ENCODE measurements around the gene IFI27L2.
"Not testable (repeated sequence)": the region's sequence is repeated elsewhere in the genome, so short reads cannot be mapped to it uniquely, and the experiment has no call there.

The IFI27L2 gene

GRCh38 chr14:94162466-94162865 is 33.1 kb upstream of the IFI27L2 start:
- peaks cover 57% of the 10 kb centered on the region for H3K4me1 Mint-ChIP-seq (ENCODE audit: low read depth)
- H3K36me3 Mint-ChIP-seq (ENCODE audit: low read depth), result no peaks in the 10 kb centered on the region
- no peaks in the 10 kb centered on the region for H3K9me3 Mint-ChIP-seq
- no peaks in the 10 kb centered on the region for H3K27me3 Mint-ChIP-seq
- no peak overlapping the region for H3K4me3 Mint-ChIP-seq
- no peak overlapping the region for H3K27ac Mint-ChIP-seq

- Mint-ChIP-seq H3K27me3 (no peaks in the 10 kb centered on the region), H3K4me1 (ENCODE audit: low read depth) (peaks cover 58% of the 10 kb centered on the region), H3K9me3 (no peaks in the 10 kb centered on the region), H3K36me3 (ENCODE audit: low read depth) (no peaks in the 10 kb centered on the region), H3K27ac (no peak overlapping the region), H3K4me3 (no peak overlapping the region)
Measured at GRCh38 chr14:94161981-94162380, 32.6 kb upstream of the IFI27L2 start.

- H3K27ac Mint-ChIP-seq, result no peak overlapping the region
Measured at GRCh38 chr14:94161058-94161457, 31.7 kb upstream of the IFI27L2 start.

DNA sequence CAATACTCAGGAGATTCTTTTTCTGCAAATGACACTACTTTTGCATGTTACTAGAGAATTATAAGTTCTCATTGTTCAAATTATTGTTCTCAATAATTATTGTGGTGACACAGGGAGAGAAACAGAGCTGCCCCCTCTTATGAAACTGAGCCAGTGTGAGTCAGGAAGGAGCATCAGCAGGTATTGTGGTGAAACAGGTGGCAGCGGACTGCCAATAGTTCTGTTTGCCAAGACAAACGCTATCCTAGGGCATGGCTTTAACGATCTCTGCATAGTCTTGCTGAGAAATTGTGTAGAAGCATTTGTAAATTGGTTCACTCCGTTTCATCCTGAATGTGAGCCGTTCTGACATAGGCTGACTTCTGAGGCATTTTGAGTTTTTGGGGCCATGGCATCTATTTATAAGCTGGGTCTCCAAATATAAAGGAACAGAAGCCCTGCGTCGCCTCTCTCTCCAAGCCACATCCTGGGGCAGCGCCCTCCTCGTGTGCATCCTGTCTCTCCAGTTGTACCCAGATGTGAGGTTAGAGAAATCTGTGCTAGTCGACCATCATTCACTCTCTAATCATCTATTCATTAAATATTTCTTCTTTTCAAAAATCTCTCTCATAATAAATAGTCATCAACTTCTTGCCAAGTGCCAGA is 29.0 kb upstream of the IFI27L2 start:
- Mint-ChIP-seq H3K27me3 (peaks cover 3% of the 10 kb centered on the region), H3K27ac (no peak overlapping the region), H3K9me3 (no peaks in the 10 kb centered on the region), H3K36me3 (ENCODE audit: low read depth) (no peaks in the 10 kb centered on the region), H3K4me1 (ENCODE audit: low read depth) (peaks cover 38% of the 10 kb centered on the region), H3K4me3 (no peak overlapping the region)

More at GRCh38 chr14:94161058-94161457, 31.7 kb upstream of the IFI27L2 start:
- no peaks in the 10 kb centered on the region for H3K36me3 Mint-ChIP-seq (ENCODE audit: low read depth)
- H3K4me3 Mint-ChIP-seq, result no peak overlapping the region
- peaks cover 58% of the 10 kb centered on the region for H3K4me1 Mint-ChIP-seq (ENCODE audit: low read depth)
- H3K9me3 Mint-ChIP-seq, result no peaks in the 10 kb centered on the region
- H3K27me3 Mint-ChIP-seq, result no peaks in the 10 kb centered on the region

GRCh38 chr14:94157197-94157596 is 27.8 kb upstream of the IFI27L2 start:
- Mint-ChIP-seq H3K27me3 (peaks cover 10% of the 10 kb centered on the region), H3K27ac (no peak overlapping the region), H3K4me1 (ENCODE audit: low read depth) (peaks cover 34% of the 10 kb centered on the region), H3K4me3 (no peak overlapping the region), H3K36me3 (ENCODE audit: low read depth) (no peaks in the 10 kb centered on the region), H3K9me3 (no peaks in the 10 kb centered on the region)

GRCh38 chr14:94156143-94156542 is 26.7 kb upstream of the IFI27L2 start:
- Mint-ChIP-seq H3K4me1 (ENCODE audit: low read depth) (peaks cover 26% of the 10 kb centered on the region), H3K27me3 (peaks cover 10% of the 10 kb centered on the region)
- H3K36me3 Mint-ChIP-seq (ENCODE audit: low read depth); H3K27ac Mint-ChIP-seq; H3K4me3 Mint-ChIP-seq; H3K9me3 Mint-ChIP-seq: not testable (repeated sequence)

DNA sequence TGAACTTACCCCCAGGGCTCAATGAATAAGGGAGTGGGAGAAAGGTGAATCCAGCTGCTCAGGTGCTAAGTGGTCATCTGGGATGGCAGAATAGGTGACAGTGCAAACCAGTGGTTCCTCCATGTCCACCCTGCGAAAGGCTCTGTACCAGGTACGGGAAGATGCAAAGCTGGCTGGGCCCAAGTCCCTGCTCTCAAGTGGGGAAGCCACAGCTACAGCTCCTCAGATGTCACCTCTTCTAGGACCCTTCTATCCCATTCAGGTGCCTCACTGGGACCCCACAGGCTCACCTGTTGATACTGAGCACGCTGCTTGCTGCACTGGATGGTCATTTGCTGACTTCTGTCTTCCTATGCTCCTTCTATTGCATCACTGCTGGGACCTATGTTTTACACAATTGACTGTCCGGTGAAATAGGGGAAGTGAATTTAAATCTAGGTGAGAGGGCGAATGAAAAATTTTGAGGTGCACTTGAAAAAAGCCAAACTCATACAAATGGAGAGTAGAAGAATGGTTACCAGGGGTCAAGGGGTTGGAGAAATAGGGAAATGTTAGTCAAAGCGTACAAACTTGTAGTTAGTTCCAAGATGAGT is 24.4 kb upstream of the IFI27L2 start:
- no peak overlapping the region for H3K27ac Mint-ChIP-seq
- H3K4me3 Mint-ChIP-seq, result no peak overlapping the region
- no peaks in the 10 kb centered on the region for H3K9me3 Mint-ChIP-seq
- peaks cover 15% of the 10 kb centered on the region for H3K4me1 Mint-ChIP-seq (ENCODE audit: low read depth)
- peaks cover 16% of the 10 kb centered on the region for H3K27me3 Mint-ChIP-seq
- H3K36me3 Mint-ChIP-seq (ENCODE audit: low read depth), result no peaks in the 10 kb centered on the region

GRCh38 chr14:94152676-94153075 is 23.3 kb upstream of the IFI27L2 start:
- Mint-ChIP-seq H3K4me3 (no peak overlapping the region), H3K9me3 (no peaks in the 10 kb centered on the region), H3K4me1 (ENCODE audit: low read depth) (peaks cover 4% of the 10 kb centered on the region), H3K27ac (no peak overlapping the region), H3K27me3 (peaks cover 16% of the 10 kb centered on the region), H3K36me3 (ENCODE audit: low read depth) (no peaks in the 10 kb centered on the region)

GRCh38 chr14:94145902-94146527 is 16.6 kb upstream of the IFI27L2 start:
- H3K27ac Mint-ChIP-seq, result no peak overlapping the region
- H3K4me3 Mint-ChIP-seq, result no peak overlapping the region
- H3K27me3 Mint-ChIP-seq, result peaks cover 6% of the 10 kb centered on the region
- no peaks in the 10 kb centered on the region for H3K9me3 Mint-ChIP-seq
- H3K36me3 Mint-ChIP-seq (ENCODE audit: low read depth), result no peaks in the 10 kb centered on the region
- H3K4me1 Mint-ChIP-seq (ENCODE audit: low read depth), result peaks cover 10% of the 10 kb centered on the region

- Mint-ChIP-seq H3K9me3 (no peaks in the 10 kb centered on the region), H3K4me1 (ENCODE audit: low read depth) (peaks cover 10% of the 10 kb centered on the region), H3K36me3 (ENCODE audit: low read depth) (no peaks in the 10 kb centered on the region), H3K27ac (no peak overlapping the region), H3K4me3 (no peak overlapping the region), H3K27me3 (peaks cover 3% of the 10 kb centered on the region)
Measured at GRCh38 chr14:94144765-94145164, 15.4 kb upstream of the IFI27L2 start.

GRCh38 chr14:94143711-94144110 is 14.3 kb upstream of the IFI27L2 start:
- Mint-ChIP-seq H3K4me3 (no peak overlapping the region), H3K9me3 (no peaks in the 10 kb centered on the region), H3K27me3 (no peaks in the 10 kb centered on the region), H3K27ac (no peak overlapping the region), H3K4me1 (ENCODE audit: low read depth) (peaks cover 10% of the 10 kb centered on the region), H3K36me3 (ENCODE audit: low read depth) (no peaks in the 10 kb centered on the region)

DNA sequence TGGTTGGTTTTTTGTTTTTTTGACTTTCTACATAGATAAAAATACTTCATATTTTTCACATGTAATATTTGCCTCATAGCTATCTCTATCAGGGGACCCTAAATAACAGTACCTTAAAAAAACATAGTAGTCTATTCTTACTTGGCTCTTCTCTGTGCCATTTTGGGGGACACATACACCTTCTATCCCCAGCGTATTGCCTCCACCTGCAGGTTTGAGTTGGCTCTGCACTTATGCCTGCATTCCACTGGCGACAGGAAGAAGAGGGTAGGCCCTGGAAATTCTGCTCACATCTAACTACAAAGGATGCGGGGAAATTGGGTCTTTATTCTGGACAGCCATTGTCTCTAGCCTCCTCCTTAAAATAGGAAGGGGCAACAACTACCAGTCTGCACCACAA is 13.8 kb upstream of the IFI27L2 start:
- Mint-ChIP-seq H3K36me3 (ENCODE audit: low read depth) (no peaks in the 10 kb centered on the region), H3K4me1 (ENCODE audit: low read depth) (peaks cover 10% of the 10 kb centered on the region), H3K4me3 (no peak overlapping the region), H3K27ac (no peak overlapping the region), H3K27me3 (no peaks in the 10 kb centered on the region), H3K9me3 (no peaks in the 10 kb centered on the region)

- Mint-ChIP-seq H3K4me1 (ENCODE audit: low read depth) (peaks cover 10% of the 10 kb centered on the region), H3K27ac (no peak overlapping the region), H3K27me3 (no peaks in the 10 kb centered on the region), H3K36me3 (ENCODE audit: low read depth) (no peaks in the 10 kb centered on the region), H3K4me3 (no peak overlapping the region), H3K9me3 (no peaks in the 10 kb centered on the region)
Measured at GRCh38 chr14:94142836-94143235, 13.4 kb upstream of the IFI27L2 start.

DNA sequence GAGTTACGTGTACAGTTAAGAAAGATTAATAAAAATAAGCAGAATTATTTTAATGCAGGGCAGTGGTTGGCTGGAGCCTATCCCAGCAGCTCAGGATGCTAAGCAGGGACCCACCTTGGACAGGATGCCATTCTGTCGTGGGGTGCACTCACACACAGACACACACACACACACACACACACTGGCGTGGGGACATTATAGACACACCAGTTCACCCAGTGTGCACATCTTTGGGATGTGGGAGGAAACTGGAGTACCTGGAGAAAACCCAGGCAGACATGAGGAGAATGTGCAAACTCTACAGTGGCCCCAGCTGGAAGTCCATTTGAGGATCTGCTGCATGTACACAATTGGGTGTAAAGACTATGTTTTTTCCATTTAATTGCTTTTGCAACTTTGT is 12.8 kb upstream of the IFI27L2 start:
- Mint-ChIP-seq H3K27me3 (peaks cover under 1% of the 10 kb centered on the region), H3K9me3 (no peaks in the 10 kb centered on the region), H3K27ac (no peak overlapping the region), H3K4me3 (no peak overlapping the region), H3K4me1 (ENCODE audit: low read depth) (peaks cover 5% of the 10 kb centered on the region), H3K36me3 (ENCODE audit: low read depth) (no peaks in the 10 kb centered on the region)

DNA sequence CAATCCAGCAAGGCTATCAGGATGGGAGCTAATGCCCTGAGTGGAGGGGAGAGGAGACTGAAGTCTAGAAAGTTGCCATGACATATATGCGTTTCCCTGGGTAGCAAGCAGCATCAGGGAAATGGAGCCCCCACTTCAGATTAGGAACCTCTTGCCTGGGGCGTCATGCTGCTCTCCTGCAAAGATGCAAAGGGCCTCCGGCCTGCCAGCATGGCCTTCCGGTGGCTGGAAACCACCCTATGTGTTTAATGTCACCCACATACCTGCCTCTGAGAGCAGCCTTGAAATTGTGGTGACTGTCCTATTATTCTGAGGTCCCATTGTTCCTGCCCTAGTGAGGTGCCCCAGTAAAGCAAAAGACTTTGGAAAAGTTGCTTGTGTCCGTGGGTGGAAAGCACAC is 10.0 kb upstream of the IFI27L2 start:
- Mint-ChIP-seq H3K4me1 (ENCODE audit: low read depth) (peaks cover 1% of the 10 kb centered on the region), H3K36me3 (ENCODE audit: low read depth) (no peaks in the 10 kb centered on the region), H3K27ac (no peak overlapping the region), H3K9me3 (no peaks in the 10 kb centered on the region), H3K27me3 (peaks cover 16% of the 10 kb centered on the region), H3K4me3 (no peak overlapping the region)

GRCh38 chr14:94139006-94139405 is 9.6 kb upstream of the IFI27L2 start:
- H3K9me3 Mint-ChIP-seq, result no peaks in the 10 kb centered on the region
- no peaks in the 10 kb centered on the region for H3K4me1 Mint-ChIP-seq (ENCODE audit: low read depth)
- no peak overlapping the region for H3K4me3 Mint-ChIP-seq
- no peaks in the 10 kb centered on the region for H3K36me3 Mint-ChIP-seq (ENCODE audit: low read depth)
- peaks cover 16% of the 10 kb centered on the region for H3K27me3 Mint-ChIP-seq
- H3K27ac Mint-ChIP-seq, result no peak overlapping the region
